Stimulated activated CD4-positive, alpha-beta T cell treated with anti-CD3 and anti-CD28 coated beads, TNF-alpha, amount 100 ng/mL, for 24 hours (primary cell): ENCODE measurements around the gene SERPINH1.

Source experiments
- DNase-seq, 3 experiments: peaks; one replicate each; pipeline ENCODE4 v3.0.0-alpha.2; 2020; ENCODE audit warnings: low read depth in 3 of 3

The SERPINH1 gene

DNA sequence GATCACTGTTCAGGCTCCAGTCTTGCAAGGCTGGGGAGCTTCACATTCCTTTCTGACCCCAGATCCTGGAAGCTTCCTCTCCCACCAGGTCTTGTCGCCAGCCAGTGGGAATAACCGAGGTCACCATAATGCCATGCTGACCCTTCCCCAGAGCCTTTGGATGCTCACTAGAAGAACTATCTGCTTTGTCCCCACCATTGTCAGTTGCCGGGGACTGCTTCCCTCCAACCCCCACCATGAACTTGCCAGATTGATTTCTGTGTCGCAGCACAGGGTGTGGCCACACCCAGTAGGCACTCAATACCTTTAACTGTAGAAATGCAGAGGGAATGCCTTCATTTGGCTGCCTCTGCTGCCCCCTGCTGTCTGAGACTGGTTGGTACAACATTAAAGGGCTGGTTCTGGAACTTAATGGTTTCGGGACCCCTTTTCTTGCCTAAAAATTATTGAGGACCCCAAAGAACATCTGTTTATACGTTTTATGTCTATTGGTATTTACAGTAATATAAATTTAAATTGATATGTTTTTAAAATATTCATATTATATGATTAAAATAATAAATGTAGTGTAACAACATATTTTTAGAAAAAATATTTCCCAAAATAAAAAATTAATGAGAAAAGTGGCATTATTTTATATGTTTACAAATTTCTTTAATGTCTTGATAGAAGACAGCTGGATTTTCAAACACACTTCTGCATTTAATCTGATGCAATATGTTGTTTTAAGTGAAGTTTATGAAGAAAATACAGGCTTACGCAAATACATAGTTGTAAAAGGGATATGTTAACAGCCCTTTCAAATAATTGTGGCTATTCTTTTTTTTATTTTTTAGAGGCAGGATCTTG is 29.6 kb upstream of the SERPINH1 start:
- DNase-seq: peak; percentile 60 to 74 (median 73)

DNA sequence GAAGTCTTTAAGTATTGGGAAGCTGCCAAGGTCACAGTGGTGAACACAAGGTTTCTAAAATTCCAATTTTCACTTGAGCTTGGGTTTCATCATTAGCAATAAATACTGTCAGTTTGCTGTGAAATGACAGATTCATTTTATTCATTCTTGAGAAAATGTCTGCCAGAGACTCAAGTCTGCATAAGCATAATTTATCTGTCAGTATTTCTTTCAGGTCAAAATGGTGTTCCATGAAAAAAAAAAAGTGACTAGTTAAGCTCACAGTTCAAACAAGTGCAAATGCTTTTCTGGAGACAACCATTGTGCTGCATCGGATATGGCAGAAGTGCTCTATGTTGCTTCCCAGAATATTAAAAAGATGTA is 28.2 kb upstream of the SERPINH1 start:
- DNase-seq: no peak

- DNase-seq: no peak
Measured at GRCh38 chr11:75534259-75535069, 27.6 kb upstream of the SERPINH1 start.

DNA sequence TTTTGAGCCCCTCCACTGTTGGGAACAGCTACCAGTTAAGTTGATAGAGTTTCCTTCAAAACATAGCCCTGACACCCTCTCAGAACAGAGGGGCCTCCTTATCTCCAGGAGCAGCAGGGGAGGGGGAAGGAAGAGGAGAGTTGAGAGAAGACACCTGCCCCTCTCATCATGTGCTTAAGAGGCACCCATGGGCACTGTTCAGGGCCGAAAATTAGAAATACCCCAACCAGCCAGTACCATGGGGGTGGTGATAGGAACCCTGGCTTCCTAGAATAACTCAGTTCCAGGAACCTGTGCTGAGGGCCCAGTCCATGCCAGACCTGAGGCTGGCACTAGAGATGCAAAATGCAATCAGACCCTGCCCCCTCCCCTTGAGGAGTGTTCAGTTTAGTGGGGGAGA is 27.0 kb upstream of the SERPINH1 start:
- DNase-seq: no peak

DNA sequence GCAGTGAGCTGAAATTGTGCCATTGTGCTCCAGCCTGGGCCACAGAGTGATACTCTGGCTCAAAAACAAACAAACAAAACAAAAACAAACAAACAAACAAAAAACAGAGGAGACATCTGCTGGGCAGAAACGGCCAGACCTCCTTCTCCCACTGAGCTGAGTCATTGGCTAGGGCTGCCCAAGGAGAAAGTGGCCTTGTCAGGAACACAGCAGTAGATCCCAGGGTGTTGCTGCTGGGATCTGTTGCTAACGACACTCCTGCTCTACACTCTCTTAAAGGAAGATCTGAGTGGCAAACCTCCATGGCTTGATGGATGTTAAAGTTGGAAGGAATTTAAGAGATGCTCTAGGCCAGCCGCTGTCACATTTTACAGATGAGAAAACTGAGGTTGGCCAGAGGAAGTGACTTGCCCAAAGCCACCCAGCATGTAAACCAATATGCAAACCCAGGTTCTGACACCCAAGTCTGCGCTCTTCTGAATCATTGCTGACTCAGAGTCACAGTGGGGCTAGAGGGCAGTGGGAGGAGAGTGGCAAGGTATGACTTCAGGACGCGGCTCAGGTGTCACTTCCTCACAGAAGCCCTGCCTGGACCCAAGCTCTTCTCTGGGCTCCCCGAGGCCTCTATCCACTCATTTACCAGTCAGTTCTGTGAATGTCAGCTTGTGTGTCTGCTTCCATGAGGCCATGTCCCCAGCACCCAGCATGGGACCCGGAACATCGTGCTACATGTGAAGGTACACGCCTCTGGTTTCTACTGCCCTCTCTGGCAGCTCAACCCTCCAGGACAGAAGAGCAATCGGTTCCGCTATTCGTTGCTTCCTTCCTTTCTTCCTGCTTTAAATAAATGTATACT is 25.0 kb upstream of the SERPINH1 start:
- DNase-seq: peak in 2 of 3 experiments; percentile 19 to 33

DNA sequence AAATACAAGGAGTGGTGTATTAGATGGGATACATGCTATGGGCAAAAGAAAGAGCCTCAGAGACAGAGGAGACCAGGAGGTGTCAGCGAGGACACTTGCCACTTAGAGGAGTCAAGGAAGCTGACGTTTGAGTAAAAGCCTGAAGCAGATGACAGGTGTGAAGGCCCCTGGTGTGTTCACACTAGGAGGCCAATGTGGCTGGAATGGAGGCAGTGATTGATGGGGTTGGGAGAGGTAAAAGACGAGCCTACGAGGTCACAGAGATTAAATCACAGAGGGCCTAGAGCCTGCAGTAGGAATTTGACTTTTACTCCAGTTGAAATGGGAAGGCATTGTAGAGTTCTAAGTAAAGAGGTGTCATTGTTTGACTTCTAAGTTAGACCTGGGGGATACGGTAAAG is 24.3 kb upstream of the SERPINH1 start:
- no peak for DNase-seq

- no peak for DNase-seq
Measured at GRCh38 chr11:75538150-75538942, 23.7 kb upstream of the SERPINH1 start.

DNA sequence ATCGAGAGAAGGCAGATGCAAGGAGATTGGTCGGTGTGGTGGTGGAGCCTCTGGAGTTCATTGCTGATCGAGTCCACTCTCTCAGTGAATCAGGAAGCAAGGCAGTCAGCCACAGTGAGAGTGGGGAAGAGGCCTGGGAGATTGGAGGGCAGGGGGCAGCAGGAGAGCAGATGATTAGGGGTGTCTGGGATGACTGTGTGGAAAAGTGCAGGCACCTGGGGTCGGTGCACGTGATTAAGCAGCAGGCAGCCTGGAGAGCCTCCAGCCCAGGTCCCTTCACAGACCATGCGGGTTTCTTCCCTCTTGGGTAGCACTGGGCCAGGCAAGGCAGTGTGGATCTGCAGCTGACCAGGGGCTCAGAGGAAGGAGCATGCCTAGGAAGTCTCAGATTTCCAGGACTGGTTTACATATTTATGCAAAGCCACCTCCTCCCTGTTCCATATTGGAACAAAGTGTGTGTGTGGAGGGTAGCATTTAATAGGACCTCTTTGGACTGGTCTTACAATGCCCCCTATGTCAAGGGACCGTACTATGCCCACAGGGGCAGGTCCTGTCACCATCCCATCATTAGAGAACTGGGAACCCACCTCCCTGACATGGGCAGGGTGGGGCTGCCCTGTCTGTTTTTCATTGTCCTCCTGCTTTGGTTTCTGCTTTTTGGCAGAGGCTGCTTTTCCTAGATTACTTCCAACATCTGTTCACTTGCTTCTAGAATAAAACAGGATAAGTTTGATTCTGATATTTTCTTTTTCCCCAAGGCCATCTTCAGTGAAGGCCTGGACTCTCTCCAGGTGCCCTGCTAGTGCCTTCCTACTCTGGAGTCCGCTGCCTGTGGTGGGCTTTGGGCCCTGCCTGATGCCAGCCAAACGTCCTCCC is 22.4 kb upstream of the SERPINH1 start:
- no peak for DNase-seq

- DNase-seq: no peak
Measured at GRCh38 chr11:75541193-75542087, 20.6 kb upstream of the SERPINH1 start.

- DNase-seq: no peak
Measured at GRCh38 chr11:75542088-75542438, 20.0 kb upstream of the SERPINH1 start.

- no peak for DNase-seq
Measured at GRCh38 chr11:75543806-75544205, 18.2 kb upstream of the SERPINH1 start.

- DNase-seq: no peak
Measured at GRCh38 chr11:75547177-75547576, 14.9 kb upstream of the SERPINH1 start.

DNA sequence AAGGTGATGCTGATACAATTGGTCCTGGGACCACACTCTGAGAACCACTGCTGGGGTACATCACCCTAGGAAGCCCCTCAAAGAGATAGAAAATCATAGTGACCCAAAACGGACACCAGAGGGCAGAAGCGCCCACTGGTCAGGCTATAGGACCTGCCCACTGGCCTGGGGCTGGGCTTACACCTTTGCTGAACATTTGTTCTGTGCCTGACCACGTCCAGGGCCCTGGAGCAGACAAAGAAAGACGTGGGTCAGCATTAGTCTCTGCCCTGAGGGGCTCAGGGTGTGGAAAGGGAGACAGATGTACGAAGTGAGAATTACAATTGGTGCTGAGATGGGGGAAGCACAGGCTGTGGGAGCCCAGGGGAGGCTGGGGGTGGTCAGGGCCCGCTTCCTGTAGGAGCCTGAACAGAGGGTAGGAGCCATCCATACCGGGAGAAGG is 14.4 kb upstream of the SERPINH1 start:
- DNase-seq: no peak

- DNase-seq: no peak
Measured at GRCh38 chr11:75548595-75549272, 13.3 kb upstream of the SERPINH1 start.

DNA sequence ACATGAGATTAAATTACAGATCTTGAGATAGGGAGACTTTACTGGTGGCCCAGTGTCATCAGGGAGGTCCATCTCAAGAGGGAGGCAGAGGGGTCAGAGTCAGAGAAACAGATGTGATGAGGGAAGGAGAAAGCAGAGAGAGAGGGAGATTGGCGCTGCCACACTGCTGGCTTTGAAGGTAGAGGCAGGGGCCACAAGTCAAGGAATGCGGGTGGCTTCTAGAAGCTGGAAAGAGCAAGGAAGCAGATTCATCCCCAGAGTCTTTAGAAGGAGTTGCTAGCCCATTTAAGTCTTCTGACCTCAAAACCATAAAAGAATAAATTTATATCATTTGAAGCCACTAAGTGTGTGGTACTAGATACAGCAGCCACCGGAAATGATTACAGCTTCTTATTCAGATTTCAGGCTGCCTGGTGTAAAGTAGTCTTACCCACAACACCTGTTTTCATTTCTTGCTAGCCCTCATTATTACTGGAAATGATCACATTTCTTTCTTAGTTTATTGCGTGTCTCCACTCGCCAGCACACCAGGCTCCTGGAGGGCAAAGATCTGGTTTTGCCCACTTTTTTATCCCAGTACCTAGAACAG is 12.6 kb upstream of the SERPINH1 start:
- no peak for DNase-seq

DNA sequence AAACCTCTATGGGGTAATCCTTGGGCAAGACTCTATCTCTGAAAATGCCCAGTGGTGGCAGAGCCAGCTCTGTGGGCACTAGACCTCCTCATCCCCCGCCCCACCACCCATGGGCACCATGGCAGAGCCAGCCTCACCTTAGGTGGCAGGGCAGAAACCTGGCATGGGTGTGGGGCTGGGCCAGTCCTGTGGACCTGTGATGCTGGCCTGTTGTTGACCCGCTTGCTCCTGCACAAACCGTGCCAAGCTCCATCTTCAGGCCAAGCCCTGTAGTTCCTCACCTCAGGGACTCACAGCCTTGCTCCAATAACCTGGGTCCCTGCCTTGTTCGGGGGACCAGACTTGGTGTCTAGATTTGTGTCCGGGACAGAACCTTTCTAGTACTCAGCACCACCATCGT is 8.9 kb upstream of the SERPINH1 start:
- no peak for DNase-seq

GRCh38 chr11:75553889-75554257 is 8.2 kb upstream of the SERPINH1 start:
- no peak for DNase-seq

DNA sequence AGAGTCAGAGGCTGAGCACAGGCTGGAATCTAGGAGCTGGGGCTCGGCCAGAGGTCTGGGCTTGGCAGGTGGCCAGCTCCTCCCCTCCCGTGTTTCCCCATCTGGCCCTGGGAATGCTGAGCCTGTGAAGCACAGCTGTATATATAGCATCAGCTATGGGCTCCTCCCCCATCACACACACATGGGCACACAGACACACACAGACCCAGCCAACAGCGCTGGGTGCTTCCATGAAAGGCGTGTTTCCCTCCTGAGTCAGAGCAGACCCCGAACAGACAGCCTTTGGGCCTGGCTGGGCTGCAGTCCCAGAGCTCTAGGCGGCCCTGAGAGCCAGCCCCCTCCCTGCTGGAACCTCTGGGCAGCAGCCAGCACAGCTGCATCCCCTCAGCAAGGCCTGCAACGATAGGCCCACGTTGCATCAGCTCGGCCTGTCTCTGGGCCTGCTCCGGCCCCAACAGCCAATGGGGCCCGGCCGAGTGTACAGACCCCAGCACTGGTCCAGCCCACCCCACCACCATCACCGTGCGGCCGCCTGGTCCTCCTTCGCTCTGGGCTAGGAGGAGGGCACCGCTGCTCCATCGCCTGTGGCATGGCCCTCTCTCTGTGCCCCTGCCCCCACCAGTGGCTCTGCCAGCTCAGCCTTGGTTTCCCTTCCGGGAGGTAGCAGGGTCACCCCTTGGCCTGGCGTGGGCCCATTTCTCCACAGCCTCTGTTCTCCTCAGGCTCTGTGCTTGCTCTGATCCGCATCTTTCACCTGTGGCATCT is 7.6 kb upstream of the SERPINH1 start:
- DNase-seq: no peak
